ENCODE results near the gene SPATA45. TPM values are rescaled to one million over a fixed set of nuclear protein-coding genes. Genes with fewer than 3 reads are reported as not detected.

SPATA45 gene
- total RNA-seq = not detected

DNA sequence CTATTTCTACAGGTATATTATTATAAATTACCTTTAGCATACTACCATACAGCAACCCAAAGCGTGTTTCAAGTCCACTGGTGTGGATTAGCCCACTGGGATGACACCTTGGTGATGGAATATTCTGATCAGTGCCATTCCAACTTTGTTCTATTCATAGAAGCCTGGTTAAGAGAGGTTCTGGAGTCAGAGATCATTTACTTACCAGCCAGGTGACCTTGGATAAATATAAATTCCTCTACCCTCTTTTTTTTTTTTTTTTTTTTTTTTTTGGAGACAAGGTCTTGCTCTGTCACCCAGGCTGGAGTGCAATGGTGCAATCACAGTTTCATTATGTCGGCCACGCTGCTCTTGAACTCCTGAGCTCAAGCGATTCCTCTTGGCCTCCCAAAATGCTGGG lies at the start of gene SPATA45:
Gene SPATA45 (minus strand): TSS at position 101 of the 400 bp plus-strand sequence. CDS start 11,500 bp downstream, outside the sequence.
- Histone ChIP-seq H3K4me1 (no peaks in the 10 kb centered on the region), H3K4me3 (no peak within 1 kb of the TSS), H3K27me3 (no peaks in the 10 kb centered on the region), H3K9me3 (no peaks in the 10 kb centered on the region), H3K27ac (no peak within 1 kb of the TSS), H3K36me3 (no peaks in the 10 kb centered on the region)
- DNase-seq = no peak
- ATAC-seq = no peak
- TF ChIP-seq POLR2A (IDR thresholded peaks at IDR 0.05) (no peak), CTCF (IDR thresholded peaks at IDR 0.05 in 4 of 5, conservative IDR thresholded peaks at IDR 0.05 in 1 of 5) (no peak)
- intact Hi-C loops (cut with DNase I; ENCODE audit: low total_unique reads) = no loop called here
- in situ Hi-C loops (cut with MboI; ENCODE audit: low sequenced_read_pairs in 4 of 4) = no loop called here

GRCh38 chr1:212892108-212892507 lies 44.7 kb upstream of the SPATA45 start:
- no peaks in the 10 kb centered on the region for H3K4me1 ChIP-seq
- intact Hi-C loops (cut with DNase I; ENCODE audit: low total_unique reads) = no loop called here
- no peaks in the 10 kb centered on the region for H3K9me3 ChIP-seq
- DNase-seq (no peak), ATAC-seq (no peak)
- H3K27ac ChIP-seq = no peak overlapping the region
- H3K27me3 ChIP-seq = no peaks in the 10 kb centered on the region
- H3K36me3 ChIP-seq = peaks cover 0 to 40% of the 10 kb centered on the region in 2 donors
- H3K4me3 ChIP-seq = no peak overlapping the region
- in situ Hi-C loops (cut with MboI; ENCODE audit: low sequenced_read_pairs in 4 of 4) = no loop called here
- TF ChIP-seq CTCF (IDR thresholded peaks at IDR 0.05 in 4 of 5, conservative IDR thresholded peaks at IDR 0.05 in 1 of 5) (no peak), POLR2A (IDR thresholded peaks at IDR 0.05) (no peak)

- no peaks in the 10 kb centered on the region for H3K27me3 ChIP-seq
- TF ChIP-seq CTCF (IDR thresholded peaks at IDR 0.05 in 4 of 5, conservative IDR thresholded peaks at IDR 0.05 in 1 of 5) (no peak), POLR2A (IDR thresholded peaks at IDR 0.05) (no peak)
- in situ Hi-C loops (cut with MboI; ENCODE audit: low sequenced_read_pairs in 4 of 4) (no loop called here), intact Hi-C loops (cut with DNase I; ENCODE audit: low total_unique reads) (no loop called here)
- no peak for ATAC-seq
- H3K4me1 ChIP-seq = no peaks in the 10 kb centered on the region
- DNase-seq = no peak
- H3K4me3 ChIP-seq = no peak overlapping the region
- H3K36me3 ChIP-seq = peaks cover 0 to 43% of the 10 kb centered on the region in 2 donors
- no peak overlapping the region for H3K27ac ChIP-seq
- H3K9me3 ChIP-seq = no peaks in the 10 kb centered on the region
Observed at GRCh38 chr1:212884592-212884991, 37.1 kb upstream of the SPATA45 start.

DNA sequence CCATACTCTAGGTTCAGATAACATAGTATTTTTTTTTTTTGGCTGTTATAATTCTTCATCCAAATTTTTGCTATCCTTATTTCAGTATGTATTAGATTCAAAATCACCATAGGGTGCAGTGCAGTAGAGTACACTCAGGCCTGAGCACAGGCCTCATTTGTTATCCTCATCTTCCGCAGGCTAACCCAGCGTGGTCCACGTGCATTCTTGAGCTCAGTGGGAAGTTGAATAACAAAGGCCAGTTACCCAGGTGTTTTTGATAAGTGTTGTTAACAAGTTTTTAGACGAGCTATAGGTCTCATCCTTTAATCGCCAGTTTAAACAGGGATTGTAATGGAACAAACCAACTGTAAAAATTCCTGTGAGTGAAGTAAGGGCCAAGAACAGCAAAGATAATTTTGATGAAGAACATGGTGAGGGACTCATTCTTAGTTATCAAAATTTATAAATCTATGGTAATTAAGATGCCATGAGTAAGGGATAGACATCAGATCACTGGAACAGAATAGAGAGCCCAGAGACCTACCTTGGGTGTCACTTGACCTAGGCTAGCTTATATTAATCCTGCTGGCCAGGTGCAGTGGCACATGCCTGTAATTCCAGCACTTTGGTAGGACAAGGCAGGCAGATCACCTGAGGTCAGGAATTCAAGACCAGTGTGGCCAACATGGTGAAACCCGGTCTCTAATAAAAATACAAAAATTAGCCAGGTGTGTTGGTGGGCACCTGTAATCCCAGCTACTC lies 32.7 kb upstream of the SPATA45 start:
- no peaks in the 10 kb centered on the region for H3K9me3 ChIP-seq
- H3K27me3 ChIP-seq = no peaks in the 10 kb centered on the region
- TF ChIP-seq POLR2A (IDR thresholded peaks at IDR 0.05) (no peak), CTCF (IDR thresholded peaks at IDR 0.05 in 4 of 5, conservative IDR thresholded peaks at IDR 0.05 in 1 of 5) (no peak)
- H3K36me3 ChIP-seq = peaks cover 0 to 17% of the 10 kb centered on the region in 2 donors
- H3K27ac ChIP-seq = no peak overlapping the region
- in situ Hi-C loops (cut with MboI; ENCODE audit: low sequenced_read_pairs in 4 of 4) = no loop called here
- intact Hi-C loops (cut with DNase I; ENCODE audit: low total_unique reads) = no loop called here
- H3K4me3 ChIP-seq = no peak overlapping the region
- H3K4me1 ChIP-seq = no peaks in the 10 kb centered on the region
- ATAC-seq = no peak
- DNase-seq = no peak
